HG03039 (cell line): ENCODE measurements around the gene PYDC1.
"Not testable (repeated sequence)": the region's sequence is repeated elsewhere in the genome, so short reads cannot be mapped to it uniquely, and the experiment has no call there.

Experiments used
- ATAC-seq: cut with Tn5 transposase; IDR thresholded peaks from one replicate; pipeline ENCODE4 v1.9.1; 2021; ENCODE audit warnings: mild to moderate bottlenecking, moderate library complexity; ENCODE audit not compliant: unreplicated experiment

The PYDC1 gene

GRCh38 chr16:31181102-31181830, 35.7 kb downstream of the PYDC1 start:
- no peak for ATAC-seq

- peak; percentile 59 for ATAC-seq
Measured at GRCh38 chr16:31179747-31180459, 37.0 kb downstream of the PYDC1 start, which contains the start of gene FUS. FUS (plus strand) TSS chr16:31180139; CDS start chr16:31180215, 76 bp downstream.

GRCh38 chr16:31179219-31179746, 37.7 kb downstream of the PYDC1 start:
- ATAC-seq: peak; percentile 2

GRCh38 chr16:31177136-31177535, 39.8 kb downstream of the PYDC1 start:
- ATAC-seq: no peak

GRCh38 chr16:31170048-31170447, 46.9 kb downstream of the PYDC1 start:
- ATAC-seq: not testable (repeated sequence)

- no peak for ATAC-seq
Measured at GRCh38 chr16:31168848-31169247, 48.1 kb downstream of the PYDC1 start.

DNA sequence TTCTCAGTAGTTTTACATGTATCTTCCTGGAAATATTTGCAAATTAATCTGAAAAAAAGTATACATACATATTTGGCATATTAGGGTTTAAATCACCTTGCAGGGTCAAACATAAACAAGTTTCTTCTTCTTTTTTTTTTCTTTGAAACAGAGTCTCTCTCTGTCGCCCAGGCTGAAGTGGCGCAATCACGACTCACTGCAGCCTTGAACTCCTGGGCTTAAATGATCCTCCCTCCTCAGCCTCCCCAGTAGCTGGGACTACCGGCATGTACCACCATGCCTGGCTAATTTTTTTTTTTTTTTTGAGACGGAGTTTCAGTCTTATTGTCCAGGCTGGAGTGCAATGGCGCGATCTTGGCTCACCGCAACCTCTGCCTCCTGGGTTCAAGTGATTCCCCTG, 49.6 kb downstream of the PYDC1 start:
- no peak for ATAC-seq
